GM12864 (cell line): ENCODE data around the gene ANKS1A.

Experiments
- DNase-seq: peaks from one replicate; pipeline ENCODE4 v3.0.0-alpha.2; 2011; ENCODE audit warnings: low read depth
- H3K4me3 ChIP-seq: 2 replicates; pipeline ENCODE4 v1.5.1; 2011; ENCODE audit warnings: mild to moderate bottlenecking, low read depth, low read length, control low read depth
- TF ChIP-seq, protein P1 (sequence below): IDR thresholded peaks from 2 replicates; pipeline ENCODE4 v1.5.1; 2011; ENCODE audit warnings: low read depth, mild to moderate bottlenecking, moderate library complexity, low read length, control low read depth, inconsistent platforms; ENCODE audit errors: missing control alignments

Gene ANKS1A

GRCh38 chr6:35027807-35028206 is 138.8 kb downstream of the ANKS1A start:
- H3K4me3 ChIP-seq, result no peak overlapping the region
- TF ChIP-seq, protein P1, sequence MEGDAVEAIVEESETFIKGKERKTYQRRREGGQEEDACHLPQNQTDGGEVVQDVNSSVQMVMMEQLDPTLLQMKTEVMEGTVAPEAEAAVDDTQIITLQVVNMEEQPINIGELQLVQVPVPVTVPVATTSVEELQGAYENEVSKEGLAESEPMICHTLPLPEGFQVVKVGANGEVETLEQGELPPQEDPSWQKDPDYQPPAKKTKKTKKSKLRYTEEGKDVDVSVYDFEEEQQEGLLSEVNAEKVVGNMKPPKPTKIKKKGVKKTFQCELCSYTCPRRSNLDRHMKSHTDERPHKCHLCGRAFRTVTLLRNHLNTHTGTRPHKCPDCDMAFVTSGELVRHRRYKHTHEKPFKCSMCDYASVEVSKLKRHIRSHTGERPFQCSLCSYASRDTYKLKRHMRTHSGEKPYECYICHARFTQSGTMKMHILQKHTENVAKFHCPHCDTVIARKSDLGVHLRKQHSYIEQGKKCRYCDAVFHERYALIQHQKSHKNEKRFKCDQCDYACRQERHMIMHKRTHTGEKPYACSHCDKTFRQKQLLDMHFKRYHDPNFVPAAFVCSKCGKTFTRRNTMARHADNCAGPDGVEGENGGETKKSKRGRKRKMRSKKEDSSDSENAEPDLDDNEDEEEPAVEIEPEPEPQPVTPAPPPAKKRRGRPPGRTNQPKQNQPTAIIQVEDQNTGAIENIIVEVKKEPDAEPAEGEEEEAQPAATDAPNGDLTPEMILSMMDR, result no peak
- no peak for DNase-seq

DNA sequence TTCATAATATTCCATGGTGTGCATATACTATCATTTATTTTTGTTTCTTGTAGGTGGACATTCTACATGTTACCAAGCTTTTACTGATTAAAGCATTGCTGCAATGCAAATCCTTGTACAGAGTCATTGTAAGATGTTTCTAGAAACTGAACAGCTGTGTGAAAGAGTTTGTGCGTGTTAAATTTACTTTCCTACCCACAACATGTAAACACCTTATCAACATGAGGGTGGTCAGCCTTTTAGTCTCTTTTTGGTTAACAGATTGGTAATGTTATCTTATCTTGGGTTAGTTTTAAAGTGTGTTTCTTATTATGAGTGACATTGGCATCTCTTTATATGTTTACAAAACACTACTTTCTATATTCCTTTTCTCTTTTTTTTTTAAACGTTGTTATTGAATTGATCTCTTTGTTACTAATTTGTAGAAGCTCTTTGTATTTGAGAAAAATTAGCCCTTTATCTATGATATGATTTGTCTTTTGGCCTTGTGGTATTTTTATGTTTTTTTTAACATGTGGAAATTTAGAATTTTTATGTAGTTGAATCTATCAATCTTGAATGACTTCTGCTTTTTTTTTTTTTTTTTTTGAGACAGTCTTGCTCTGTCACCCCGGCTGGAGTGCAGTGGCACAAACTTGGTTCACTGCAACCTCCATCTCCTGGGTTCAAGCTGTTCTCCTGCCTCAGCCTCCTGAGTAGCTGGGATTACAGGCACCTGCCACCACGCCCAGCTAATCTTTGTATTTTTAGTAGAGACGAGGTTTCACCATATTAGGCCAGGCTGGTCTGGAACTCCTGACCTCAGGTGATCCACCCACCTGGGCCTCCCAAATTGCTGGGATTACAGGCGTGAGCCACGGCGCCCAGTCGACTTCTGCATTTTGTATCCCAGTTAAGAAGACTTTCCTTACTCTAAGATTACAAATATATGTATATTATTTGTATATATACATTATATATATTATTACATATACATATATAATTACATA is 140.0 kb downstream of the ANKS1A start:
- TF ChIP-seq, protein P1, result no peak
- H3K4me3 ChIP-seq, result no peak overlapping the region
- no peak for DNase-seq

- TF ChIP-seq, protein P1, result no peak
- DNase-seq, result no peak
- H3K4me3 ChIP-seq, result no peak overlapping the region
Measured at GRCh38 chr6:35030099-35030498, 141.0 kb downstream of the ANKS1A start.

- no peak for DNase-seq
Measured at GRCh38 chr6:35031611-35032529, 142.8 kb downstream of the ANKS1A start.

GRCh38 chr6:35033683-35034082 is 144.6 kb downstream of the ANKS1A start:
- no peak overlapping the region for H3K4me3 ChIP-seq
- TF ChIP-seq, protein P1, result no peak
- no peak for DNase-seq

More at GRCh38 chr6:35031611-35032529, 142.8 kb downstream of the ANKS1A start:
- TF ChIP-seq, protein P1, result no peak
- no peak overlapping the region for H3K4me3 ChIP-seq

DNA sequence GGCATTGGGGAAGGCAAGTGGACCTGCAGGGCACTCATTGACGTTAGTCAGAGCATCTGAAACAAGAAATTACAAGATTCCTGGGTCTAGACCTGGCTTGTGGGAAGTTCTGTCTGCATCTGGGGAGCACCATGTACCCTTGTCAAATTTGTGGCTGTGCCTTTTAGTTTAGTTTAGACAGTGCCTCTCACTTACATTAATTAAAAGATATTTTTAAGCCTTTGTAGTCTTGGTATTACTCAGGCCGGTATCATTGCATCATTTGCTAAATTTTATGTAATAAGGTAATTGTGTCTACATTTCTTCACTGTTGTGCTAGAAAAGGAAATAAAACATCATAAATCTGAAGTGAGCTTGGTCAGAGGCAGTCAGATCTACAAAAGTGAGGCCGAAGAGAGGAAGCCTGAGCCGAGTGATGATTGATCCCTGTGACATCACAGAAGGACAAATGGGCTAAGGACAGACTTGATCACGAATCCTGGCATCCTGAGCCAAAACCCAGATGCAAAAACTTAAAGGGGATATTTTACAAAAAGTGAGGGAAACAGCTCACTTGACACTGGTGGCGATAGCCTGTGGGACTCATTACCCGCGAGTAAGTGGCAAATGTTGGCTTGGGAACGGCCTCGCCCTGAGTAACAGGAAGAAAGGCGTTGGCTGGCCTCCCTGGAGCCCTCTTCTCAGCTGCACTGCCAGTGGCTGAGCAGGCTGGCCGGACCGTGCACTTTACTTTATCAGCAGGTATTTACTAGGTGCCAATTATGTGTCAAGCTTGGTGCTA is 145.5 kb downstream of the ANKS1A start:
- TF ChIP-seq, protein P1, result no peak
- no peak for DNase-seq
- H3K4me3 ChIP-seq, result no peak overlapping the region
